Middle frontal gyrus (tissue), 1 donor: ENCODE data around the gene NASP.

Experiments used
- DNase-seq: peaks from one replicate; pipeline ENCODE4 v3.0.0-alpha.2; 2015; ENCODE audit warnings: low spot score; ENCODE audit errors: extremely low spot score

Gene NASP

DNA sequence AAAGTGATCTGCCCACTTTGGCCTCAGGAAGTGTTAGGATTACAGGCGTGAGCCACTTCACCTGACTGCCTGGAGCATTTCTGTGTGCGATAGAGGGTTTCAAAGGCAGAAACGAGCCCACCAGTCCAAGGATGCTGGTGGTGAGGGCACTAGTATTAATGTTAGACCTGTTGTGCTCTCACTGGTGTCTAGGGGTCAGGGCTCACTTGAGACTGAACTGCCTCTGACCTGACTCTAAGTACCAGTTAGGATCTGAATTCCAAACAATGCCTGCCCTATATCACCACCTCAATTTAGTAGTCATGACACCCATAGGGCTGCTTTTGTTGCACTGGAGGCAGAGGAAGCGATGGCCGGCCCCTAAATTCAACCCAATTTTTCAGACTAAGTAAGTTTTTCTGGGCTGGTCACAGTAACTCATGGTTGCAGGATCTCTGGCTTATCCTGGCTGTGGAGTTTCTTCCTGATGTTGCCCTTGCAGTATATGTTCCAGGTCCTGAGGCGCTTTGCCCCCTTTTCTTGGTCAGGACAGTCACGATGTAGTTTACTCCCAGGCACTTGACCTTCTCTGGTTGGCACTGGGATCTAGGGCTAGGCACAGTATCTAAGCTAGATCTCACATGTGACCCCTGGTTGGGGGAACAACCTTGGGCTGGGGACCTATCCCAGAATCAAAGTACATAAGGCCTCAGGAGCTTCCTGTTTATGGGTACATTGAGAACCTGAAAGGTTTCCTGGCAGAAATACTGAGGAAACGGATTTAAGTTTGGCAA is 35.5 kb downstream of the NASP start:
- no peak for DNase-seq

DNA sequence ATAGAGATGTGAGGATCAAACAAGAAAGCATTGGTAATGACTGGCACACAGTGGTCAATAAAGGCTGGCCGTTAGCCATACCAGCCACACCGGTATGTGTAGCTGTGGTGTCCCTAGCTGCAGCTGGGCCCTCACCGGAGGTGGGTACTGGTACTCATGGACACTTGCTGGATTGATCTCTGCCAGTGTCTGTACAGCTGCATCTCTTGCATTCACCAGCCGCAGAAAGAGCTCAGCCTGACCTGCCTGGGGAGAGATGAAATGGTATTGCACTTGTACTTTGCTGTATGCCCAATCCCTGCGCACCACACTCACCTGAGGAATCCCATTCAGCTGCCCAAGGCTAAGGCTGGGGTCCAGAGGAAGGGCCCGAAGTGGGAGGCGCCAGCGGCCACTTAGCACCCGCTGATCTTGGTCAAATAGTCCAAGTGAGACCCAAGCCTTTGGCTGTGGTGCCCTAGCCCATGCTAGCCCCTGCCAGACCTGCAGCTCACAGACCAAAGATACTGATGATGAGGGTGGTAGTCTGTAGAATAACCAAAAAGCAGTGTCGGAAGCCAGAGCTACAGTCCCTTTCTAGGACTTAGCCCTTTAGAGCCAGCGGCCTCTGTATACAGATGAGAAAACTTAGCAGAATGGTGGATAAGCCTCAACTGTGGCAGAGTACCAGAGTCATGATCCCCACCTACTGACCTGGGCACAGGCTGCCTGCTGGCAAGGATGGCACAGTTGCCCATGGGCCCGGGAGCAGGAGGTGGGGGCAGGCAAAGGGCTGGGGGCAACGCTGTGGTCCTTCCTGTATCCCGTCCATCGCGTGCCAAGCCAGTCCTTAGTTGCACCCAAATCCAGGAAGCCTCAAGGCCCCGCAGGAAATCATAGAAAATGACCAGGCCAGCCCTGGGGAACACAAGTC is 37.0 kb downstream of the NASP start:
- no peak for DNase-seq

DNA sequence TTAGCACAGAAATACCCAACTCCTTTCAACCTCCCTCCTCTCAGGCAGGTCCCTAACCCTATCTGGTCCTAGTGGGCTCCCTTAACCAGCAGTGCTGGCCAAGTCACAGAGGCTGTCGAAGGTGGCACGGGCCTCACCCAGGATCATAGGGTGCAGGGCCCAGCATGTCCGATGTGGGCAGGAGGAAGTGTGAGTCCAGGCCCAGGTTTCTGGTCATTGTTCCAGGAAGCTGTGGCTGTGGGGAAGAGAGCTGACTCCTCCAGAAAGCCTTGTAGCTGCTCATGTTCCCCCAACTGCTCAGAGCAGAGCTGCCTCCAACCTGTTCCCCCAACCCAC is 37.6 kb downstream of the NASP start:
- DNase-seq = no peak

DNA sequence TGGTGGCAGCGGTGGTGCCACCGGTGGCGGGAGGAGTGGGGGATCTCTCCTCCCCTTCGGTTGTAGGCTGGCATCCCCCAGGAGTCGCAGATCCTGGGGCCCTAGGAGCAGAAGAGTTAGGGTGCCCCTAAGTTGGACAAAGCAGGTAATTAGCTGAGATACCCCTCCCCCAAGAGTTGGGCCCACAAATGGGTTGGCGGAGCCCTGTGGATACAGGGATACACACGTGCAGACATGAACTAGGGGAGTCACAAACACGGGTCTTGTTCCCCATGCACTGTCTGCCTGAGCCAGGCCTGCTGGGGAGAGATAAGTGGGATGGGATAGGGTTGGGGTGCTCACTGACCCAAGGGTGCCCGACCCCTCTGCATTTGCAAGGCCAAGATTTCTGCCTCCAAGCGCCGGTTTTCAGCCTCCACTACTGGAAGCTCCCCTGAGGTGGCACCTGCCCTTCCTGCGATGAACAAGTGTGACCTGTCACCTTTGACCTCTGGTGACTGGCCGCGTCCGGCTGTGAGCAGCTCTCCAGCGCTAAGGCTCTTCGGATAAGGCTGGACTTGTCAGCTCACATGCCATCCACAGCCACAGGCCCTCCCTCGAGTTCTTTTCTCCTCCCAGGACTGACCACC is 38.2 kb downstream of the NASP start:
- no peak for DNase-seq

DNA sequence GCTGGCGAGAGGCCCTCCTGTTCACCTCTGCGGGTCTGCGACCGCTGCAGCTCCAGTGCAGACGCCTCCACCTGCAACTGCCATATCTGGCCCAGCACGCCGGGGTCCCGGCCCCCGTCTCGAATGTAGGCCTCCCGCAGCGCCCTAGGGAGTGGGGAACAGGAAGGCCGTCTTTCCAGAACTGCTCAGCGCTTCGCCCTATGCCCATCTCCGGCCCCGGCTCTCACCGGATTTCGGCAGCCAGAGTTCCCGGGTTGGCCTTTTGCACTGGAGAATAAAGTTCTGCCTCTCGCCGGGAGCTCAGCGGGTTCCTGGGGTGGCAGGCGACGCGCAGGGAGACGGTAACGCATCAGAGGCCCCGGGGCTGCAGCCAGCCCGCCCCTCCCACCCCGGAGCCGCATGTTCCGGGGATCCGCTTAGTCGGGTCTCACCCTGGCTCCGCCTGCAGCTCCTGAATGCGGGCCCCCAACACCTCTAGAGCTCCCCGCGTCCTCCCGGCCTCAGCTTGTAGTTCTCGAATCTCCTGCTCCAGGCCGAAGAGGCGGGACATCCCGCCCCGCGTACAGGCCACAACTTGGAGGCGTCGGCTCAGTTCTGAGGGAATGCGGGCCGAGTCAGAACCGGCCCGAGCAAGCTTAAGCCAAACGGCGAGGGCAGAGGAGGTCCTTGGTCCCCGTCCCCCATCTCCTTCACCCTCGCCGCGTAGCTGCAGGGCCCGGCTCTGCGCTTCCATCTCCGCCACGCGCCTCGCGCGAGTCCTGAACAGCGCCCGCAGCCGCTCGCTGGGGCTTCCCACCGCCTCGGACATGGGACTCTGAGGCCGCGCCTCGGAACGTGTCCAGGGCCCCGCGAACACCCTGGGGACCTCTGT is 38.9 kb downstream of the NASP start:
- no peak for DNase-seq

DNA sequence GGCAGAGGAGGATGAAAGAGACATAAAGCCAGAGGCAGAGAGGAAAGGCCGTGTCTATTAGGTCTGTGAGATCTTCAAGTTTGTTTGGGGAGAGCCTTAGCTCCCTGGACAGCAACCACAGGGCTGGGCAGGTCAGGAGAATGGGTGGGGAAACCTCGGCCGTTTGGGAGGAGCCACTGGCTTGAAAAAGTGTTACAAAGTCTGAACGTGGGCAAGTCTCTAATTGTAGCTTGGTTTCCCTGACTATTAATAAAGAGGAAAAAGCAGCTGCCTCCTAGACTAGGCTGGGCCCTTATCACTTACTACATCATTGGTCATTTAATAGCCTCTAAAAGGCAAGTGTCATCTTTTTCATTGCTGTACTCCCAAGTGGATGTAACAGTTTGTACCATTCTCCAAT is 40.1 kb downstream of the NASP start, which contains the start of gene CCDC17:
Gene CCDC17, minus strand, starts transcription at position 83 of the 400 bp plus-strand sequence. CDS start 145 bp downstream, outside the sequence.
- no peak for DNase-seq

DNA sequence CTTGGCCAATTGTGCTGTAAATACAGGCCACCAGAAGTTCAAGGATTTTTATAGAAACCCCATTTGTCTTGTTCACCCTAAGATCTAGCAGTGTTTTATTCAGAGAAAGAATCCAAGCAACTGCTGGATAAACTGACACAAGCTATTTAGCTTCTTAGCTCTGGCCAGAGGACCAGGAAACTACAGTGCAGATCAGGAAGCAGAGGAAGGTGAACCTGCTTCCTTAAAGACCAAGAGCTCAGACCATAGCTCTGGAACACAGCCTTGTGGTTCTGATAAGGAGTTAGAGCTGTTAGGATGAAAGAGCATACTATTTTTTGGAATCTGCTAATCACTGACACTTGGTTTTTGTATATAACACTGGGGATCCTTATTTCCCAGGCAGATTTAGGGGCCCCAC is 45.2 kb downstream of the NASP start:
- no peak for DNase-seq

DNA sequence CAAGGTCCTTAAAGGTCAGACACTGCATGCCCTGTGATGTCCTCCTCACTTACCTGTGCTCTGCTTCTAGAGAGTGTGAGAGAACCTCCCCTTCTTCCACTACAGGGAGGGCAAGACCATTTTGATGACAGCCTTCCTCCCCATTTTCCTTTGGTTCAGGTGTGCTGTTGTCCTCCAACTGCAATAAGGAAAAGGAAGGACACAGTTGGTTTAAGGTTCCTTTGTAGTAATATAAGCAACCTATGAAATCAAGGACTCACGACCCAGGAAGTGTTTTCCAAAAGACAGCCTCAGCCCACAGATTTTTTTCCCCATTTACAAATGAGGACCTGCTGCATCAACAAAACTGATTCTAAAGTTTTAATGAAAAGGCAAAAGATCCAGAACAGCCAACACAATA is 46.6 kb downstream of the NASP start:
- DNase-seq = no peak

DNA sequence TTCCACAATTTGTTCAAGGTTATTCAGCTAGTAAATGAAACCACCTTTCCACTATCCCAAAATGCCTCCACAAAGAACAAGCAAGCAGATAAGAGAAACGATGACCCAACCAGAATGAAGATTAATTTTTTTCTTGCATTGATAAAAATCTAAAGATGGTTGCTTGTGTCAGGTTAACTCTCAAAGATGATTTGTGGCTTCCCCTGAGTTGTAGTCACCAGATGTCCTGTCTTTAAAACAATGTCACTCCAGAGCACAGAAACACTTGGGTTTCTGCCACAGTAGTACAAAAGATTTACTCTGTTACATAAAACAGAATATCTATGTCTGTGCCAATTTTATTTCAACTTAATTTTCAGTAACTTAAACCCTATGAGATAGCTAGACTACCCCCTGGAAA is 51.4 kb downstream of the NASP start:
- no peak for DNase-seq

DNA sequence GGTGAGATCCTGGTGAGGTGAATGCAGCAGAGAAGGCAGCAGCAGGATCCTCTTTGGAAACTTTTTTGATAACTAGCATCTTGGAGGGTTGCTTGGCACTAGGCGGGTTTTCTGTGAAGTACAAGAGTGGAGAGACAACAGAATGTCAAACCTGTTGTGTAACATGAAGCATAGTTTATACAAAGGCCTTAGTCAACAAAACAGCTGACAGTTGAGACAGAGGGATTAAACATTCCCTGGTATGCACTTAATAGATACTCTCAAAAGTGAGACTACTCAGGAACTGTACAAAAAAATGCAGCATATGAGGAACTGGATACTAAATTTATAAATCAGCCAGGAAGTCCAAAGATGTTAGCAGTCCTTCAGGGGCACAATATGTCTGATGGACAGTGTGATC is 56.5 kb downstream of the NASP start:
- DNase-seq = no peak

DNA sequence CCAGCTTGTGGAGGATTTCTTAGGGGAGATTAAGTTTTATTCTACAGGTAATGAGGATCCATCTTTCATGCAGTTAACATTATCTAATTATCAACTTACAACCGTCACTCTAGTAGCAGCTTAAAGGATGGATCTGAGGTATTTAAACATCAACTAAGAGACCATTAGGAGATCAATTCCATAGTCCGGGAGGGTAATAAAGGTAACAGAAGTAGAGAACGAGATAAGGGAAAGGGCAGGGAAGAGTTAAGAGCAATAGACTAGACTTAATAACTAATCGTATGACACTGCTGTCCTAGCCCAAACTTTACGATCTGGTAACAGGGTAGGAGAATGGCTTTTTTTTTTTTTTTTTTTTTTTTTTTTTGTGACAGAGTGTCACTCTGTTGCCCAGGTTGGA is 59.5 kb downstream of the NASP start:
- no peak for DNase-seq

DNA sequence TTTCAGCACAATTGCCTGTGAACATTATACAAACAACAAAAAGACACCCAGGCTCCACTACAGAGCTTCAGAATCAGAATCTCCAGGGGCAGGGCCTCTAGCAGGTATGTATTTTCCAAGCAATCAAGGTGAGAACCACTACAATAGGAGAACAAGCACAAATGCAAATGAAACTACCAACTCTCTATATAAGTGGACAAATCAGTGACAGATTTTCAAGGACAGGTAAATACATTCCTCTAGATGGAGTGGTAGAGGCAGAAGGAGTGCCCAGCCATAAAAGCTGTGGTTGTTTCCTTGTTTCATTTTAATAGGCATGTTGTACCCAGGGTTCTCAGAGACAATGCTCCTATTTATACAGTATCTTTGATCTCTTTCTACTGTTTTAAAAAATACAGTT is 60.1 kb downstream of the NASP start:
- DNase-seq = no peak

DNA sequence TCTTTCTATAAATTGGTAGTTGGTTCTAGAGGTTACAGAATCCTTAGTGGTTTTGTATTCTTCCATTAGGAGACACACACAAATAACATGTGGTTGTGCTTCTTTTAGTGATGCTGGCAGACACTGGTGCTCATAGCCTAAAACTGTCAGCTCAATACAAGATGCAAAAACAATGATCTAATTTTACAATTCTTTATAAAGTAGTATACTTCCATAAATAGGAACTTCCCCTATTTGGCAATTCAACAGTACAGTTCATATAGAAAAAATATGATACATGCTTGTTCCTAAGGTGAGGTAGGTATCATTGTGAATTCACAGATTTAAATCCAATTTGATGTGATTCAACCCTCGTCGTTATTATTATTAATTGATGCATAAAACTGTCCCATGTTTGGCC is 60.8 kb downstream of the NASP start:
- DNase-seq = no peak

DNA sequence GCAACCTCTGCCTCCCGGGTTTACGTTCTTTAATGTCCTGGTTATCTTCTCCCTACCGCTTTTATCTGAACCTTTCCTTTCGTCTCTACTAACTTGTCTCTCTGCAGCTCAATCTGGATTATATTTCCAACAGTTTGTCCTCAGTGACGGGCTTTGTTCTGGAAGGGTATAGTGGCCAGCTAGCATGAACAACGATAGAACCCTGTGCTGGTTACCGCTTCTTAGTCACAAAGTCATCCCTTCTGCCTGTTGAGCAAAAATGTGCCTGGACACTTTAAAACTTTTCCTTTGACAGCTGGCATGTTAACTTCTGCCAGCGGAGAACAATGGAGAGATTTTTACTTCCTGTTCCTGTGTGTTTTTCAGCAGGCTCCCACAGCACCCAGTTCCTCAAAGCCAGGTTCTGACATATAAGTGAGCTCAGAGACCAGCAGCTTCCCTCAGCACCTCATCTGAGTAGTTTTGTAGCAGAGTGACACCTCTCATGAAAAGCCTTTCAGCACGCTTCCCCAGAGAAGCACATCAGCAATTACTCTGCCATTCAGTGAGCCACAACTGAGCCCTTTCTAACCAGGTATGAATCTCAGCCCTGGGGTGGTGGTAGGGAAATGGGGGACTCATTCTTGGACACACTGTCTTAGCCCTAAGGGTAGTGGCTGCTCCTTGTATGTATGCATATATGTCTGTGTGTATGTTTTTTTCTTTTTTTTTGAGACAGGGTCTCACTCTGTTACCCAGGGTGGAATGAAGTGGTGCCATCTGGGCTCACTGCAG is 63.6 kb downstream of the NASP start:
- DNase-seq = no peak

DNA sequence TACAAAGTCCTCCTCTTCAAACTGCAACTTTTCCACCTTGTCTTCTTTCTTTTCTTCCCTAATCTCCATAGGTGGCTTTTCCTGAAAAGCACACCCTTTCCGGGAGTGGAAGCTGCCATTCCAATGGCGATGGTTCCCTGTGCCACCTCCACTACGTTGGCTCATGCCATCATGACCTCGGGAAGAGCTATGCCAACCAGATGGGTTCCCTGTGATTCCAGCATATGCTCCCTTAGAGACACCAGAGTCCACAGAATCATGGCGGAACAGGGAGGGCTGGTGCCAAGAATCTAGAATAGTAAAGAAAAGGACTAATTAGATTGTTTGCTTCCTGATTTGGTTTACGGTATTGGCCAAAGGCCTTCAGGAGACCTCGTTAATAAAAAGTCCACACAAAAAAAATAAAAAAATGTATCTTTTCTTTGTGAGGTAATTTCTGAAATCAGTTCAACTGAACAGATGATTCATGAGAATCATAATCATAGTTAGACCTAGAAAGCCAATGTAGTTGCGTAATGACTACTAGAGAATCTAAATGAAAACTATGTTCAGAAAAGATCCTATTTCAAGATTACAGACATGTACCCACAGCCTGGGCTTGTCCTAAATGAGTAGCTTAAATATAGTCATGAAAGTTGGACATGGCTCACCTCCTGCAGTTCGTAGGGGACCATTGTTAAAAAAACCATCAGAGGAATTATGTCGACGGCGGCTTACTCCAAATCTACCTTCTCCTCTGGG is 70.9 kb downstream of the NASP start:
- DNase-seq = no peak

DNA sequence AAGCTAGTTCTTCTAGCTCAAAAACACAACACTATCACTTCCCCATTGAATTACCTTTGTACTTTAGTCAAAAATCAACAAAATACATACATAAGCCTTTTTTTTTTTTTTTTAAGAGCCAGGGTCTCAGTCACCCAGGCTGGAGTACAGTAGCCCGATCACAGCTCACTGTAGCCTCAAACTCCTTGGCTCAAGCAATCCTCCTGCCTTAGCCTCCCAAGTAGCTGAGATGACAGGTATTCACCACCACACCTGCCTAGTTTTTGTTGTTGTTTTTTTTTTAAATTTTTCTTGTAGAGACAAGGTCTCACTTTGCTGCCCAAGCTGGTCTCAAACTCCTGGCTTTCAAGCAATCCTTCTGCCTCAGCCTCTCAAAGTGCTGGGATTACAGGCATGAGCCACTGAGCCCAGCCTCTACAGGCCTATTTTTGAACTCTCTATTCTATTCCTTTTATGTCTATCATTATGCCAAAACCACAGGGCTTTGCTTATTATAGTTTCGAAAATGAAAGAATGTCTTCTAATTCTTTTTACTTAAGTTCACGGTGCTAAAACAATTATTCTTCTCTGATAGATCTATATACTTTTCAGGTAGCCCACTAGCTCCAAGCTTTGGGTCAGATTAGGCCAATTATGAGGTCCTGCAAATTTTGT is 72.9 kb downstream of the NASP start:
- no peak for DNase-seq

DNA sequence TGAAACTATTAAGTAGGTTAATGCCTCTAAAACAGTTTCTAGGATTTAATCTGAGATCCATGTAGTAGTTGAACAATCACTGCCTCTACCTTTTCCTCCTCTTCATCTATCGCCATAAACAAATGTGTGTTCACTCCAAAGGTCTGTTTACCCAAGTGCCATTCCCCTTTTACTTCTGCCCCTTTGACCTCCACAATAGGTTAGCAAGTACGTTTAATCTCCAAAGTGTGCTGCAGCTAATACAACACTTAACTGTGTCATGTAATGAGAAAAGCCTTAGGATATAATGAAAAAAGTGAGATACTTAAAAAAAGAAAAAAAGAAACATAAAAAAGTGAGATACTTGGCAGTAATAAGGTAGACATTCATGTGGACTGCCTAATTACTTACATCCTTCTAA is 74.3 kb downstream of the NASP start:
- DNase-seq = no peak

DNA sequence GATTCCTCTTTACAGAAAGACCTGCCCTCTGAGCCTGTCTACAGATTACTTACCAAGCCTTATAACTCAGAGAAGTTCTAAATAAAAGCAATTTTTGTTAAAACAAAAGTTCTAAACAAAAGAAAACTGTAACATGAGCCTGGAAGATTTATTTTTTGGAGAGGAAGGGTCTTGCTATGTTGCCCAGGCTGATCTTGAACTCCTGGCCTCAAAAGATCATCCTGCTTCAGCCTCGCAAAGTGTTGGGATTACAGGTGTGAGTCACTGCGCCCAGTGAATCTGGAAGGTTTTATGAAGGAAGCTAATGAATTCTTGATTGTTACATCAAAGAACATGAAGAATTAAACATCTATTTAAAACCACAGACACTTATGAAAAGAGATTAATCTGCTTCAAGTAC is 75.4 kb downstream of the NASP start:
- DNase-seq = no peak

DNA sequence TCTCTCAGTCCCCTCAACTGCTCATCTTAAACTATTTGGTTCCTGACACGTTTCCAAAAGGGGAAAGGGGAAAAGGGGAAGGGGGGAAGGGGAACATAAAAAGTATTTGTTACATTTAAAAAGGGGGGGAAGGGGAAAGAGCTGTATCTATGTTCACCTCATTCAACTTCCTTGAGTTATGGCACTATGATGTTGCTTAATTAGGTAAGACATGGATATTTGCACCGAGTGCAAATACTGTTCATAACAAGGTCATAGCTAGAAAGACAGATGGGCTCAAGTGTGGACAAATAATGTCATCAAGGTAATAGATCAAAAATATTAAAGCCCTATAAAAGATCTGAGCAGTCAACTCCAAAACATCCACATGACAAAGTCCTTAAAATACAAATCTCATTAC is 76.5 kb downstream of the NASP start:
- DNase-seq = no peak
